OCI-LY7 (cell line): Measurements from ENCODE around the gene PGGHG. TPM values are rescaled to one million over a fixed set of nuclear protein-coding genes. Genes with fewer than 3 reads are reported as not detected.
"Not testable (repeated sequence)": the region's sequence is repeated elsewhere in the genome, so short reads cannot be mapped to it uniquely, and the experiment has no call there.

ENCODE experiments used
- BruUV-seq: library from RNA; stranded (reverse); fragments of 400-500 nt; replicated peaks from 2 replicates; lab custom pipeline; 2021; lab: Mats Ljungman, UMichigan
- CTCF ChIA-PET: fragments of 300-600 bp; sonication (Branson Sonifier 250); formaldehyde crosslinking; loops from one replicate; lab custom pipeline; 2022; ENCODE audit warnings: antibody characterized with exemption; ENCODE audit not compliant: unreplicated experiment; lab: Charles Lee
- POLR2A ChIA-PET: fragments of 300-600 bp; sonication (Branson Sonifier 250); formaldehyde crosslinking; loops from one replicate; lab custom pipeline; 2022; ENCODE audit warnings: antibody characterized with exemption; lab: Charles Lee
- DNase-seq: peaks from one replicate; pipeline ENCODE4 v3.0.0-alpha.2; 2015; ENCODE audit warnings: low spot score
- H2AFZ ChIP-seq: fragments of 200-600 bp; sonication (generic), shearing (Covaris generic); 2 replicates; pipeline ENCODE4 v1.6.1; 2014; ENCODE audit warnings: mild to moderate bottlenecking, antibody characterized with exemption, low read length, moderate library complexity
- H3K27ac ChIP-seq: fragments of 200-600 bp; sonication (generic); 2 replicates; pipeline ENCODE4 v1.5.1; 2014; ENCODE audit warnings: mixed run types, low read depth, mild to moderate bottlenecking, moderate library complexity, low read length, inconsistent platforms; ENCODE audit not compliant: poor library complexity, severe bottlenecking
- H3K36me3 ChIP-seq: fragments of 200-600 bp; sonication (generic); 2 replicates; pipeline ENCODE4 v1.6.1; 2014; ENCODE audit warnings: mild to moderate bottlenecking, antibody characterized with exemption, low read length, moderate library complexity, mixed read lengths; ENCODE audit not compliant: insufficient read depth
- H3K4me1 ChIP-seq: fragments of 200-600 bp; sonication (generic); 2 replicates; pipeline ENCODE4 v1.5.1; 2014; ENCODE audit warnings: mild to moderate bottlenecking, low read length; ENCODE audit not compliant: insufficient read depth, poor library complexity, severe bottlenecking
- H3K4me2 ChIP-seq: fragments of 200-600 bp; sonication (generic); 2 replicates; pipeline ENCODE4 v1.6.1; 2014; ENCODE audit warnings: mild to moderate bottlenecking, low read length
- H3K4me3 ChIP-seq: fragments of 200-600 bp; sonication (generic); 2 replicates; pipeline ENCODE4 v1.5.1; 2014; ENCODE audit warnings: mild to moderate bottlenecking, low read depth, low read length; ENCODE audit not compliant: poor library complexity, severe bottlenecking
- H3K79me2 ChIP-seq: fragments of 200-600 bp; sonication (generic); 2 replicates; pipeline ENCODE4 v1.6.1; 2016; ENCODE audit warnings: low read depth, mild to moderate bottlenecking, low read length, moderate library complexity, mixed read lengths; ENCODE audit not compliant: insufficient read depth
- H3K9me2 ChIP-seq: fragments of 200-600 bp; sonication (generic); 2 replicates; pipeline ENCODE4 v1.6.1; 2016; ENCODE audit warnings: mild to moderate bottlenecking, low read length, mixed read lengths; ENCODE audit not compliant: insufficient read depth
- H3K9me3 ChIP-seq: fragments of 200-600 bp; sonication (generic); 2 replicates; pipeline ENCODE4 v1.6.1; 2014; ENCODE audit warnings: mild to moderate bottlenecking, mixed run types, low read length, mixed read lengths
- H4K20me1 ChIP-seq: fragments of 200-600 bp; sonication (generic); 2 replicates; pipeline ENCODE4 v1.6.1; 2014; ENCODE audit warnings: mild to moderate bottlenecking, antibody characterized with exemption, low read length, moderate library complexity, mixed read lengths; ENCODE audit not compliant: insufficient read depth
- EZH2phosphoT487 ChIP-seq: fragments of 200-600 bp; sonication (generic); IDR thresholded peaks from 2 replicates; pipeline ENCODE4 v1.6.1; 2018; ENCODE audit warnings: low read depth, borderline replicate concordance, mild to moderate bottlenecking, mixed run types, antibody characterized with exemption, low read length, moderate library complexity, mixed read lengths
- intact Hi-C: fragments of 100-400 bp; cut with micrococcal nuclease; formaldehyde crosslinking; loops from one replicate; pipeline ENCODE4 v1.10.0; 2022; ENCODE audit not compliant: unreplicated experiment
- total RNA-seq, 2 experiments: library from RNA; depleted of rRNA in 1 of 2; stranded (reverse); fragments of >200 nt in 1 of 2; shearing (Covaris generic) in 1 of 2; gene quantifications; 2 replicates each; pipeline ENCODE4 v1.2.3, GENCODE V29; 2014 to 2022
- TF ChIP-seq, protein P1 (sequence below): fragments of 200-600 bp; sonication (generic); conservative IDR thresholded peaks from 2 replicates; pipeline ENCODE4 v1.5.1; 2014; ENCODE audit warnings: mild to moderate bottlenecking, antibody characterized with exemption, low read length, moderate library complexity, mixed read lengths

PGGHG gene
- total RNA-seq, 2 experiments from 2014 or later, result 0.93 to 6.3 TPM

DNA sequence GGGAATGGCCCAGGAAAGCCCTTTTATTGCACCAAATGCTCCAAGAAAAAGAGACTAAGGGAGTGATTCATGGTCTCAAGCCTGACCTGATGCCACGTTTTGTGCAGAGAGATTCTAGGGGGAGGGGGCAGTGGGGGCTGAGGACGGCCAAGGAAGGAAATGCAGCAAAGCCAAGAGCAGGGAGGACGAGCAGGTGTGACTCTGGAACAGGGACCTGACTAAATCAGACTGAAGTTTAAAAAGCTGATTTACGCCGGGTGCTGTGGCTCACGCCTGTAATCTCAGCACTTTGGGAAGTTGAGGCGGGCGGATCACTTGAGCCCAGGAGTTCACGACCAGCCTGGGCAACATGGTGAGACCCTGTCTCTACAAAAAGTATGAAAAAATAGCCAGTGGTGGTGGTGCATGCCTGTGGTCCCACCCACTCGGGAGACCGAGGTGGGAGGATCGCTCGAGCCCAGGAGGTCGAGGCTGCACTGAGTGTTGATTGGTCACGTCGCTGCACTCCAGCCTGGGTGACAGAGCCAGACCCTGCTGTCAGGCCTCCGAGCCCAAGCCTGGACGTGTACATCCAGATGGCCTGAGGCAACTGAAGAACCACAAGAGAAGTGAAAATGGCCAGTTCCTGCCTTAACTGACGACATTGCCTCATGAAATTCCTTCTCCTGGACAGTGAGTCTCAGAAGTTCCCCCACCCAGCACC is 42.6 kb downstream of the PGGHG start:
- intact Hi-C loops, result no loop called here
- peaks cover 92% of the 10 kb centered on the region for H3K4me1 ChIP-seq
- BruUV-seq, result no TSS peak

DNA sequence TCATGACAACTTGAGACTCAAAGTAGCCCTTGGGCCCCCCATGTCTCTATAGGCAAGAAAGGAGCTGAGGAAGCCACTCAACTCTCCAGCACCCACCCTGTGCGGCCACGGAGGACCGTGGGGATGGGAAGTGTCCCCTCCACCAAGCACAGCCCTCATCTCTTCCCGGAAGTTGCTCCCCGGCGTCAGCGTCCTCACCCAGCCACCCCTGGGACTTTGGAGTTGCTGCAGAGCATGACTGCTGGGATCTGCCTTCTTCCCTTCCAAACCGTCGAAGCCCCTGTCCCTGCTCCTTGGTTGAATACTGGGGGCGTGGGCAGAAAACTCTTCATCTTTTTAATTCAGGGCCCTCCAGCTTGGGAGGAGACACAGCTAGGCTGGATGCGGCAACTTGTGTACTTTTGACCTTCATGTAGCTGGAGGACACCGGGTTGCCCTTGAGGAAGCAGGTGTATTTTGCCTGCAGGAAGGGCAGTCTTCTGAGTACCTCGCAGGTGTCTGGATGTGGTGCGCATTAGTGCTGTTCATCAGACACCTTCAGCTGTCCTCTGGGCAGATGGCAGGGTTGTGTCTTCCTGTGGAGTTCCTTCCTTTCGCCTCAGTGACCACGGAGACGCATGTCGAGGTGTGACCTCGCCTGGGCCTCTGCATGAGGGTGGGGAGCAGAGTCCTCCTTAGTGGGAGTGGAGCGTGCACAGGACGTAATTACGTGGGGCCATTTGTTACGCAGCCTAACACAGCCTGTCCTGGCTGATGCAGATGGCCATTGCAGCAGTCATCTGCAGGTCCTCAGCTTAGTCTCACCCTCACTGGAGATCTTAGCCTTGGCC is 43.9 kb downstream of the PGGHG start:
- POLR2A ChIA-PET, result no interaction called here
- CTCF ChIA-PET, result no interaction called here
- Histone ChIP-seq H2AFZ (no peak overlapping the region), H3K4me1 (peaks cover 84% of the 10 kb centered on the region), H3K36me3 (peaks cover 9% of the 10 kb centered on the region), H3K27ac (peak overlapping the region; percentile 91), H3K4me2 (peak overlapping the region; percentile 45), H3K9me2 (no peaks in the 10 kb centered on the region), H3K79me2 (no peaks in the 10 kb centered on the region), H3K4me3 (no peak overlapping the region), H3K9me3 (peaks cover 14% of the 10 kb centered on the region), H4K20me1 (no peaks in the 10 kb centered on the region)
- TF ChIP-seq, protein P1, sequence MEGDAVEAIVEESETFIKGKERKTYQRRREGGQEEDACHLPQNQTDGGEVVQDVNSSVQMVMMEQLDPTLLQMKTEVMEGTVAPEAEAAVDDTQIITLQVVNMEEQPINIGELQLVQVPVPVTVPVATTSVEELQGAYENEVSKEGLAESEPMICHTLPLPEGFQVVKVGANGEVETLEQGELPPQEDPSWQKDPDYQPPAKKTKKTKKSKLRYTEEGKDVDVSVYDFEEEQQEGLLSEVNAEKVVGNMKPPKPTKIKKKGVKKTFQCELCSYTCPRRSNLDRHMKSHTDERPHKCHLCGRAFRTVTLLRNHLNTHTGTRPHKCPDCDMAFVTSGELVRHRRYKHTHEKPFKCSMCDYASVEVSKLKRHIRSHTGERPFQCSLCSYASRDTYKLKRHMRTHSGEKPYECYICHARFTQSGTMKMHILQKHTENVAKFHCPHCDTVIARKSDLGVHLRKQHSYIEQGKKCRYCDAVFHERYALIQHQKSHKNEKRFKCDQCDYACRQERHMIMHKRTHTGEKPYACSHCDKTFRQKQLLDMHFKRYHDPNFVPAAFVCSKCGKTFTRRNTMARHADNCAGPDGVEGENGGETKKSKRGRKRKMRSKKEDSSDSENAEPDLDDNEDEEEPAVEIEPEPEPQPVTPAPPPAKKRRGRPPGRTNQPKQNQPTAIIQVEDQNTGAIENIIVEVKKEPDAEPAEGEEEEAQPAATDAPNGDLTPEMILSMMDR, result no peak
- TF ChIP-seq EZH2phosphoT487, result no peak
- peak; percentile 72 for DNase-seq
- BruUV-seq, result no TSS peak
- intact Hi-C loops, result no loop called here

More for the DNA sequence above, 42.6 kb downstream of the PGGHG start:
- Histone ChIP-seq H3K27ac (peak overlapping the region; percentile 91), H2AFZ (0 out of 2 replicates have a peak overlapping the region, but pooled peaks have one; percentile 35), H4K20me1 (no peaks in the 10 kb centered on the region), H3K9me2 (no peaks in the 10 kb centered on the region), H3K4me2 (peak overlapping the region; percentile 85), H3K4me3 (peak overlapping the region; percentile 61), H3K79me2 (no peaks in the 10 kb centered on the region), H3K36me3 (peaks cover 9% of the 10 kb centered on the region), H3K9me3 (peaks cover 14% of the 10 kb centered on the region)
- DNase-seq, result peak; percentile 78
- ChIA-PET POLR2A (interaction anchor here (0.9 to 5.5 kb wide), 6 partner anchors 8 to 25 kb away, joined by 3 to 63 read pairs (median 10); no protein-coding TSS in a partner anchor), CTCF (interaction anchor here (1.3 kb wide), 1 partner anchor 9 kb away, joined by 4 read pairs; no protein-coding TSS in a partner anchor)
- TF ChIP-seq, protein P1, result no peak
- TF ChIP-seq EZH2phosphoT487, result no peak

DNA sequence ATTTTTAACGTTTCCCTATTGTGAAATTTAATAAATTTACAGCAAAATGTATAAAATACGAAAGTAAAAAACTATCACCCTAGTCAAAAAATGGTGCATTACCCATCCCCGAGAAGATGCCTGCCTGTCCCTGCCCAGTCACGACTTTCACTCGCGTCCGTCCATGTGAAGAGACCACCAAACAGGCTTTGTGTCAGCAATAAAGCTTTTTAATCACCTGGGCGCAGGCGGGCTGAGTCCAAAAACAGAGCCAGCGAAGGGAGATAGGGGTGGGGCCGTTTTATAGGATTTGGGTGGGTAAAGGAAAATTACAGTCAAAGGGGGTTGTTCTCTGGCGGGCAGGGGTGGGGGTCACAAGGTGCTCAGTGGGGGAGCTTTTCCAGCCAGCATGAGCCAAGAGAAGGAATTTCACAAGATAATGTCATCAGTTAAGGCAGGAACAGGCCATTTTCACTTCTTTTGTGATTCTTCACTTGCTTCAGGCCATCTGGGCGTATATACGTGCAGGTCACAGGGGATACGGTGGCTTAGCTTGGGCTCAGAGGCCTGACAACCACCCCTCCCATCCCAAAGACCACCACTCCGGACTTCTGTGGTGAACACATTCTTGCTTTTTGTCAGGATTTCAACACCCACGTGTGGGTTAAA is 44.8 kb downstream of the PGGHG start:
- intact Hi-C loops, DNase-seq, H3K4me2 ChIP-seq, H4K20me1 ChIP-seq, H3K4me3 ChIP-seq, CTCF ChIA-PET, POLR2A ChIA-PET, H3K79me2 ChIP-seq, H3K9me2 ChIP-seq, H2AFZ ChIP-seq, H3K36me3 ChIP-seq, BruUV-seq: not testable (repeated sequence)
- Histone ChIP-seq H3K9me3 (peaks cover 14% of the 10 kb centered on the region), H3K27ac (peak overlapping the region; percentile 91), H3K4me1 (peaks cover 78% of the 10 kb centered on the region)
